NCI-H1105 (cell line): ENCODE data around the gene NKD2.

Experiments
- DNase-seq: peaks from one replicate; lab custom pipeline; 2025; lab: John Stamatoyannopoulos, UW

The NKD2 gene

DNA sequence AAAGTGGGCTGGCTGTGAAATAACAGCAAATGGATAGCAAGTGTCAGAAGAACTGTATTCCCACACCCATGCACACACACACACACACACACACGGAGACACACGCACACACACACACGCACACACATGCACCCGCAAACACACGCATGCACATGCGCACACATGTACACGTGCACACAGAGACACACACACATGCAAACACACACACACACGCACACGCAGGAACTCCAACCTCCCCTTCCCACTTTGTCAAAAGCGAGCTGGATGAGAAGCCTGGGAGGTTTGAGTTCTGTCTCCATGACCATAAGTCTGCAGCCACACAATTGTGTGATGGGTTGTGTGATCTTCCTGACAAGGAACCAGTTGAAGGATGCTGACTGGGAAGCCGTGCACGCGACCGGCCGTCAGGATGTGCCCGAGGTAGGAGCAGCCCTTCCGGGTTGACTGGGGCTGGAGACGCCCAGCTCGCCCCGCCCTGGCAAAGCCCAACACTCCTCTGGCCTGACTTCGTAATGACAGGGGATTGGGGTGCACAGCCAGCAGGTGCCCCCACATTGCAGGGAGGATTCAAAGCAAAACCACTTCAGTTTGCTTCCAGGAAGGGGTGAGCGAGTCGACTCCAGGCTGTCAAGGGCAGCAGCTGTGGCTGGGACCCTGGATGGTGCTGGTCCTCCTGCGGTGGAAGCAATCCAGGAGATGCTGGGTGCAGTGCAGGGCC, 29.3 kb upstream of the NKD2 start:
- DNase-seq = no peak

DNA sequence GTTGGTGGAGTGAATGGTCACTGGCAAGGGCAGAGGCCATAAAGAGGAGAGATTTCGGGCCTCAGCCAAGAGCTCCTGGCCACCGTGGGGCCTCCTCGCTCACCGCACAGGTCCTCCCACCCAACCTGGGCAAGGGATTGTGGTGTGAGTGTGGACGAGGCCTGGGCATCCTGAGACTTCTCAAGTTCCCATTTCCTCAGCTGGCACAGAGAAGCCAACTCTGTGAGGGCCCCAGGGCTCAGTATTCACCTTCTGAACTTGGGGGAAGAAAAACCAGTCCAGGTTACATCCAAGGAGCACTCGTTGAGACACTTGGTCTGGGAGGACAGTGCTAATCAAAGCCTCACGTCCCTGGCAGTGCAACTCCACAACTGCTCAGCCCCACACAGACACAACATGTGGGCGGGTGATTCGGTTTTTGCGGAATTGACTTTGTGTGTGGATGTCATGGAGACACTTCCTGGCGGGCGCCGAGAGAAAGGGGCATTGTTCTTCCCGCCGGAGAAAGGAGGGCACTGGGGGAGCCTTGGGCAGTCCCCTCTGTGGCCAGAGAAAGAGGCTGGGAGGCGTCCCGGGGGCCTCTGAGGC, 28.5 kb upstream of the NKD2 start:
- DNase-seq = no peak

DNA sequence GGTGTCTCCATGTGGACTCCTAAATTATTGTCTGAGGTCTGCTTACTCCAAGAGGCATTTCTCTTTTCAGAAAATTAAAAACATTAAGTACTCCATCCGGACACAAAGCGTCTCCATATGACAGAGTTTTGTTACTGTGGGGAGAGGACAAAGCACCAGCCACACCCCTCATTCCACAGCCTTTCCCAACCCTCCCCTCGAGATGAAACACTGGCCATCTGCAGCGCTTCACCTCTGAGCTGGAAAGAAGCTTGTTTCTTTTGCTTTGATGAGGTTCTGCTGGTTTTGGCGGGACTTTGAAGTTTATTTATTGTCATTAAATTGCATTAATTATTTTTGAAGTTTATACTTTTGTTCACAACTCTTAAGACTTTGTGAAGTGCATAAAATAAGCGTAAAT, 27.6 kb upstream of the NKD2 start:
- DNase-seq = no peak

DNA sequence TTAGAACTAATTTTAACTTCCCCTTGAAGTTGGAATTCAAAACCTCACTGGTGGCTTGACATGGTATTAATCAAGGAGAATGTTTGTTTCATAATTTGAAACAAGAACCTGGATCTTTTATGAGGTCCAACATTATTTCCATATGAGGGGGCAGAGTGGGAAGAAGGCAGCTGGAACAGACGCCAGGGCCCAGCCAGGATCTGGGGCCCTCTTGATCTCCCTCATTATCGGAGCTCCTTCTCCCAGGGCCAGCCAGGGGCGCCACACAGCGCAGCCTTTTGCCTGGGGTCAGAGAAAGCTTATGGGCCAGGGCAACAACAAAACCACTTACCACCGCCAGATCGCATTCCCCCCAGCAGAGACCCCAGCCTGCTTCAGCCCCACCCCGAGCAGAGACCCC, 27.1 kb upstream of the NKD2 start:
- no peak for DNase-seq

DNA sequence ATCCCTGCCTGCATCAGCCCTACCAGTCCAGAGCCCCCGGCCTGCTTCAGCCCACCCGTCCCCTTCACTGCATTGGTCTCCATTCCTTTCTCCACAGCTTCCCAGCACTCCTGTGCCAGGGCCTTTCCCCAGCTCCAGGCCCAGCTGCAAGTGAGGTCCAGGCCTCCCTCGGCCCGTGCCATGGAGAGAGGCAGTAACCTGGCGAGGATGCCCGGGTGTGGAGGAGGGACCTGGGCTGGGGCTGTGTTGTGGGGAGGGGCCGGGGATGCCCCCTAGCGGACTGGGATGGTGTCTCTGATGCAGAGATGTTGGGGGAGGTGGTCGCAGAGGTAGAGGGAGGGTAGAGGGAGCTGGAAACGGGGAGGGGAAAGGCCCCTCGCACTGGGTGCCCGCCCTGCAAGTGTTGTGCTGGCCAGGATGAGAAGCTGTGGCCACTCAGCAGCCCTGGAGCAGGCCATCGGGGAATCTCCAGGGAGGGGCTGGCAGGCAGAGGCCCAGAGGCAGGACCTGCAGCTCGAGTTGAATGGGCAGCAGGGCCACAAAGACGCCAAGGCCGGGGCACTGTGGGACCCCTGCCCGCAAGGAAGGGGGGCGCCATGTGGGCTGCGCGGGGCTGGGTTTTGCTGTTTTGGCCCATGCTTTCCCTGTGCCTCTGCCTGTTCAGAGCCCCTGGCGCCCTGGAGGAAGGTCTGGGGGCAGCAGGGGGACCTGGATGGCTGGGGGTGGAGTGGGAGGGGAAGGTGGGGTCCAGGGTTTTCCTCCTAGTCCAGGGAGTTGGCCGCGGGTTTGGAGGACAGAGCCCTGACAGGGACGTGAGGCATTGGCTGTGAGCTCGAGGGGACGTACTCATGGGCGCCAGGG, 26.0 kb upstream of the NKD2 start:
- DNase-seq = no peak

DNA sequence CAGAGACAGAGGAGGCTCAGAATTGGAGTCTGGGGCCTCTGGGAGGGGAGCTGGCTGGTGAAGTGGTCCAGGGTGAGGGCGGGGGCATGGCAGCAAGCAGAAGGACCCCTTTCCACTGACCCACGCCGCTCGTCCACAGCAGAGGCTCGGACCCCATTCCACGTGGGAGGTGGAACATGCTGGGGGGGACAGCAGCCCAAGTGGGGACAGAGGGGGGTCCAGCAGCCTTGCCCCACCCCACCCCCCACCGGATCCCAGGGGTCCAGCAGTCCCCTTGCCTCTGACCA, 25.4 kb upstream of the NKD2 start:
- DNase-seq = no peak

DNA sequence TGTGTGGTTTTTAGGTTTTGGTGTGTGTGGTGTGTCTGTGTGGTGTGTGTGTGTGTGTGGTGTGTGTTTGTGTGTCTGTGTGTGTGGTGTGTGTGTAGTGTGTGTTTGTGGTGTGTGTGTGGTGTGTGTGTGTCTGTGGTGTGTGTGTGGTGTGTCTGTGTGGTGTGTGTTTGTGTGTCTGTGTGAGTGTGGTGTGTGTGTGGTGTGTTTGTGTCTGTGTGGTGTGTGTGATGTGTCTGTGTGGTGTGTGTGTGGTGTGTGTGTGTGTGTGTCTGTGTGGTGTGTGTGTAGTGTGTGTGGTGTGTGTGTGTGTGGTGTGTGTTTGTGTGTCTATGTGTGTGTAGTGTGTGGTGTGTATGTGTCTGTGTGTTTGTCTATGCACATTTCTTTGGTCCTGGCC, 25.0 kb upstream of the NKD2 start:
- DNase-seq = no peak

DNA sequence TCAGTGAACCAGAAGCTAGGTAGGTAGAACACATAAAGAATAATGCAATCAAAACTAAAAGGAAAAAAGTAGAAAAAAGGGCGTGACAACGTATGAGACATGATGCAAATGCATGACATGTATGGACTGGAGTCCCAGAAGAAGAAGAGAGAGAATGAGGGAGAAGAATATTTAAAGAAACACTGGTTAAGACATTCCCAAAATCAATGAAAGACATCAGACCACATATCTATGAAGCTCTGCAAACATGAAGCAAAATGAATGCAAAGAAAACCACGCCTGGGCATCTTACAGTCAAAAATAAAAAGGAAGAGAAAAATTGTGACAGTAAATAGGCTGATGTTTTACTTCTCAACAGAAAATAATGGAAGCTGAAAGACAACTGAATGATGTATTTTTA, 23.8 kb upstream of the NKD2 start:
- DNase-seq = no peak

DNA sequence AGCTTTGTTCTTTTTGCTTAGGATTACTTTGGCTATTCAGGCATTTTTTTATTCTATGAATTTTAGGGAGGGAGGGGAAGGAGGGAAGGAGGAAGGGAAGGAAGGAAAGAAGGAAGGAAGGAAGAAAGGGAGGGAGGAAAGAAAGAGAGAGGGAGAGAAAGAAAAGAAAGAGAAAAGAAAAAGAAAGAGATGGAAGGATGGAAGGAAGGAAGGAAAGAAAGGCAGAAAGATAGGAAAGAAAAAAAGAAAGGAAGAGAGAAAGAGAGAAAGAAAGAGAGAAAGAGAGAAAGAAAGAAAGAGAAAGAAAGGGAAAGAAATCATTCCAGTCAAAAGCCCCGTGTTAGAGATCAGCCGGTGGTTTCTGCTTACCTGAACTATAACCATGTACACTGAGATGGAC, 20.8 kb upstream of the NKD2 start:
- no peak for DNase-seq

DNA sequence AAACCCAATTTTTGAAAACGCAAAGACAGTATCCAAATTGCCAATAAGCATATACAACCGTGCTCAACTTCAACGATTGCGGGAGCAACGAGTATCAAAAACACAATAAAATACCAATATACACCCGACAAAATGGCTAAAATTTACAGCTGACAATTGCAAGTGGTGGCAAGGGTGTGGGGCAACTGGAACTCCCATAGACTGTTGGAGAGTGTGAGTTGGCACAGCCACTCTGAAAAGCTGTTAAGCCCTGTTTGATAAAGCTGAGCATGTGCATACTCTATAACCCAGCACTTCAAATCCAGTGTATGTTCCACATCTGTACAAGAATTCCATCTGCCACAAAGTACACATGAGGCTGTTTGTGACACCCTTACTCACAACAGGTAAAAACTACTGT, 20.3 kb upstream of the NKD2 start:
- no peak for DNase-seq

DNA sequence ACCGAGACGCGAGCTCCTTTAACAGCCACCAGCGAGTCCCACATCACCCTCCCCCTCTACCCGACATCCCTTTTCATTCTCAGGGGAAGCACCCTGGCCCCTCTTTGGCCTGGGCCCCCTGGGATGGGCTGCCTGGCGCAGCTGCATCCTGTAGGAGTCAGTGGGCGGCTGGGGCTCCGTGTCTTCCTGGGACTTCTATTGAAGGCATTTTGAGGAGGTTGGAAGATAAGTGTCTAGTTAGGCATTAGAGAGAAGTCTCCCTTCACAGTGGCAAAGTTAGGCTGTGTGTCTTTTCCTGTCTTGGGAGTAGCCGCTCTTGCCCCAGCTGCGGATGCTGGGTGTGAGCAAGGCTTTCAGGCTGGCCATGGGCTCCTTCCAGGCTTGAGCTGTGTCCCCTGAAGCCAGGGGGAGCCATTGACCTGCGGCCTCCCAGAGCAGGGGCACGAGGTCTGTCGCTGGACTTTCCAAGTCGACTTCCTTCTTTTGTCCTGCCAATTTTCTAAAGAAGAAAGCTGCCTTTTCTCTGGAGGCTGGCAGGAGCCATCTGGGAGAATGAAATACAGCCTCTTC, 18.6 kb upstream of the NKD2 start:
- no peak for DNase-seq

DNA sequence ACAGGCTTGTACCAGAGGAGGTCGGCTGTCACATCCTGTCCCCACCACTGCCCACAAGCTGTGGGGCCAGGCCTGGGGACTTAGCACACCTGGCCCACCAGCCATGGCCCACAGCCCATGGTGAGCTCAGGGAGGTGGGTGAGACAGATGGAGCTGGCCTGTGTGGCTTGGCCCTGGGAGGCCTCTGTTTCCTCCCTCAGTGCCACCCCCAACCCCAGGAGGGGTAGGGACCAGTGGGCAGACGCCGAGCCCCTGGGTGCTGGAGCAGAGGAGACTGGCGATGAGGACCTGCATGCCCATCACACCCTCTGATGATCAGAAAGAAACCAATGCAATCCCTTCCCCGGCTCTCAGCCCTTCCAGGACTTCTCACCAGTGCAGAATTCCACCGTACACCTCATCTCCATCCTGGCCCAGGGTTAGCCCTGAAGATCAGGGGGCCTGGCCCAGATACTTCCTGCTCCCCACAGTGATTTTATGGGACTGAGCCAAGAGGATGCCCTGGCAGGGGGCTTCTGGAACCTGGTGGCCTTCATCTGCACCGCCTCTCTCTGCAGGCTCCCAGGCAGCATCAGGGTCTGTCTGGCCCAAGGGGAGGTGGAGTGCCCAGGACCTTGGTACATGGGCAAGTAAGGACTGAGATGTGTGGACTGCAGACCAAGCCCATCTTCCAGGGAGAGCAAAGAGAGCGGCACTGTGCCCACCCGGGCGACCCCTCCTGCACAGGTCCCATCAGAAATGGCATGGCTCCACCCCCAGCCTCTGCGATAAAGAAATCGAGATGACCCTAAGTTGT, 16.9 kb upstream of the NKD2 start:
- no peak for DNase-seq

DNA sequence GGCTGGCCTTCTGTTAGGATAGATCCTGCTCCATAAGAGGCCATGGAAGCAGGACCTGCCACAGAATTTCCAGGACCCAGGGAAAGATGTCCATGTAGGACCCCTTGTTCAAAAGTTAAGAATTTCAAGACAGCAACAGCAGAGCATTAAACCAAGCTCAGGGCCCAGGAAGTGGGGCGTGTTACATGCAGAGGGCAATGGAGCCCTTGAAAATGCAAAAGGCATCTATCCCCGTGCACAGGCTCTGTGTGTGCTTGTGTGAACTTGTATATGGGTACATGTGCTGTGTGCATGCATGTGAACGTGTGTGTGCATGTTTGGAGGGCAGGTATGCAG, 14.4 kb upstream of the NKD2 start:
- no peak for DNase-seq

DNA sequence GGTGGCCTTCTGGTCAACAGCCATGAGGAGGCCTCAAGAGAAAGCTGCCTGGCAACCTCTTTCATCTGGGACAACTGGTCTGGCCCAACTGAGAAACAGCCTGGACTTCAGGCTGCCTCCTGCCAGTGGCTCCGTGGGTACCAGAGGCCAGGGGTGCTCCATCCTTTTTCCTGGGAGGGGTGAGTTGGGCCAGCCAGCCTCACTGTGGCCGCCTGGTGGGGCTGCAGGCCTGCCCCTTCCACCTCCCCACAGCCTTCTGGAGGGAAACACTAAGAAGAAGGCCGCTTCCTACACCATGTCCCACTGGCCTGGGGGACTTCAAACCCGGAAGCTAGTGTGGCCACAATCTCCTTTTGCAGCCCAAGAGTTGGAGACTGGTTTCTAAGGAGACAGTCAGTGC, 13.8 kb upstream of the NKD2 start:
- DNase-seq = no peak

DNA sequence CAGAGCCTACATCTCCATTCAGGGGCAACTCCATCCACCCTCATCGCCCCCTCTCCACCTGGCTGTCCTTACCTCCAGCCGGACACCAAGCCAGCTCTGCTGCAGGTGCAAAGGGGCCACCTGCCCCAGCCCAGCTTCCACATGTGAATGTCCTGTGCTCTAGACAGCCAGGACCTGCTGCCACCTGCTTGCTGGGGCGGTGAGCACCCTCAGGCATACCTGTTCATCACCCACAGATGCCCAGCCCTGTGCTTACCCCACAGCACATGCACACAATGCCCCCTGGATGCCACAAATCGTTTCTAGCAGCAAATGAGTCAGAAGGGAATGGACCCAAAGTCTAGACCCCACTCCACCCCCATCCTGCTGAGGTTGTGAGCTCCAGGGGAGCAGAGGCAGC, 13.3 kb upstream of the NKD2 start:
- DNase-seq = no peak

DNA sequence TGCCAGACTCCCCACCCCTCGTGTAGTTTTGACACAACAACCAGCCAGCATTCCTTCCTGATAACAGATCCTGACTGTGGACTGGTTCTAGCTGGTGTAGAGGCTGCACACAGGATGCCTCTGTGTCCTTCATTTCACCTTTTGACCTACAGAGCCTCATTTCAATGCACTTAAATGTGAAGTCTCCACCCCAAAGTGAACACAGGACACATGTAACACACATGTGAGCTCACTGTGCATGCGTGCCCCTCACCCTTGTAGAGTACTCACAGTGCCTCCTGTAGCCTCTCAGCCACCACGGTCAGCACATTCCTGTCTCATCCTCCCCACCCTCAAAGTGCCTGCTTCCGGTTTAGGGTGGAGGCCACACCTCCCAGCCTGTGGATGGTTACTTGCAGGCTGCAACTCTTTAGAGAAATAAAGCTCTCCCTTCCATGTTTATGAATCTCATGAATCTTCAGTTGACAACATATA, 11.6 kb upstream of the NKD2 start:
- no peak for DNase-seq

DNA sequence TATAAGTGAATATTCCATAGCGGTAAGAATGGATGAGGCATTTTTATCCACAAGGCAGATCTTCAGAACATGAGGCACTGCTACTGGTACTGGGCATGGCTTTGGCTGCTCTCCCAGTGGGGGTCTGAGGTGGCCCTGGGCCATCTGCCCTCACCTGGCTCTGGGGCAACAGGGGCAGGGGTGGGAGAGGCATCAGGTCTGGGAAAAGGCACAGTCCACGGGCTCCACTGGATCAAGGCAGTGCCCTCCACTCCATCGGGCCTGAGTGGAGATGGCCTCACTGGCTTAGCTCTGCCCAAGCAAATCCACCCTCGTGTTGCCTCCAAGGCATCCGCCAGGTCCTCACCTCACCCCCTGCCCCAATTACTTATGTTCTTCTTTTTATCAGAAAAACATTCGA, 10.9 kb upstream of the NKD2 start:
- no peak for DNase-seq

DNA sequence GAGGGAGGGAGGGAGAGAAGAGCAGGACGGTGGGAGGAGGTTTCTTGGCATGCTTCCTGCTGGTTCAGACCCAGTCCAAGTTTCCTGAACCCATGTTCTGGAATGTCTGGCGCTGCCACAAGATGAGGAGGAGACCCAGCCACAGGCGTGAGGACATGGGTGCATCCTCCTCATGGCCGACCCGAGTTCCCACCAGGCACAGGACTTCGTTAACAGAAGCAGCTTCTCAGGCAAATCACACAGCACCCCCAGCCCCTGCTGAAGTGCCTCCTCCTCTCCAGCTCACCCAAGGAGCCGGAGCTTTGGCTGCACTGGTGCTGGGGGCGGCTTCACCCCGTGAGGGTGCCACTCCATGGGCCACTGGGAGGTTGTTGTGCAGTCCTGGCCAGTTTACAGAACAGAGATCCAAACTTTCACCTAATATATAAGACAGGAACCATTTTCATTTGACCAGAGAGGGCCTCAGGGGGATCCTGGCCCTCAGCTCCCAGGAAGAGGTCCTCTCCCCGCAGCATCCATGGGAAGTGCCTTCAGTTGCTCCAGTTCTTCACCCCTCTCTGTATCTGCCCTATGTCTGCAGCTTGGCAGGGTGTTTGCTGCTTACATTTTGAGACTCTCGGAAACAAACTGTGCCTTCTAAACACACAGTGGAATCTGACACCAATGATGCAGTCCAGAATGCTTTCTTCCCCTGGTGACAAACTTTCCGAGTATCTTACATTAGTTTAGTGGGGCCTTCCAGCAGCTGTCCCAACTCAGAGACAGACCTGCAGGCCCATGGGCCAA, 10.2 kb upstream of the NKD2 start:
- DNase-seq = no peak

DNA sequence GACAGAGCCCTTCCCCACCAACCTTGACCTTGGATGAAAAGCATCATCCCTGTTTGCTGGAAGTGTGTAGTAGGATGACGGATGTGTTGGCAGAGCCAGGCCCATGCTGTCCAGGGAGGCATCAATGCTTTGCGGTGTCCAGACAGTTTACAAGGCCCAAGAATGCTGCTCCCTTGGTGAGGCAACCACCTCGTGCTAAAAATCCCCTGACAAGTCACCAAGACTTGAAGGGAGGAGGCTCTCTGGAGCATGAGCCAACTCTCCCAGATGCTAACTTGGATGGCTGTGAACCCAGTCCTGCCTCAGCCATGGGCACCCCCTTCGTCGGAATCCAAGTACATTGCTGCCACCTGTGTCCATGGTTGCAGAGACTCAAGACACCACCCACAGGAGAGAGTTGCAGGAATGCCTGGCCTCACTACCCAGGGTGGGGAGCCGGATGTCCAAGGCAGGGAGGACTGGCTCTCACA, 9.5 kb upstream of the NKD2 start:
- DNase-seq = no peak

DNA sequence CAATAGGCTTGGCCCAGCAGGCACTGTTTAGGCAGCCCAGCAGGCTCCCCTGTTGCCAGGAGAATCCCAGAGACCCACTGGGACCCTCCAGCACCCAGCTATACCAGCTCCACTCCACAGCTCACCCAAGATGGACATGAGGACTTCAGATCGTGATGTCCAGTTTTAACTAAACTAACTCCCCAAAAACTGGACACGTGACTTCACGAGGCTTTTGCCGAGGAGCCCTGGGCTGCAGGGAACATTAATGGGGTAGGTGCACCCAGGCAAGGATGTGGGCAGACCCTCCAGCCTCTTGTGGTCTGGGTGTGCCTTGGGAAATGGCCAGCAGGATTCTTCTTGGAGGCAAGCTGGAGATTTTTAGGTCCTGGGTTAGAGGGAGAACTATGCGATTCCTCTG, 8.9 kb upstream of the NKD2 start:
- no peak for DNase-seq

DNA sequence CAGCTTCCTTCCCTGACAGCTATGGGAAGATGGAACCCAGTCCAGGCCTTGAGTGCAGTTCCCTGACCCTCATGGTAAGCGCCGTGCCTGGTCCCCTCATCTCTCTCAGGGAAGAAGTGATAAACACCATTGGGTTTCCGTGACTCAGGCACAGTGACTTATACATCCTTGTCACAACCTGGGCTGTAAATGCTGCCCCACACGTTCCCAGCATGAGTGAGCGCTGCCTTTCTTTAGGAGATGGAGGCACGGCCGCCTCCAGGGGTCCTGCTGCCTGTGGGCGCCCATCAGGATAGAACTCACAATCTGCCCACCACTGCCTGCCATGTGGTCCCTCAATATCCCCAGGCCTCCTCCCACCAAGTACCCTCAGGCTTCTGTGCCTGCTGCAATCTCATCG, 8.3 kb upstream of the NKD2 start:
- no peak for DNase-seq
